SK-N-SH treated with all-trans-retinoic acid at 6 μM for 48 hours (cell line): ENCODE results near the gene PLIN5.

Experiments
- ATAC-seq: fragments of 200-7000 bp; cut with Tn5 transposase; 3 replicates; pipeline ENCODE4 v1.9.1; 2020; ENCODE audit warnings: mild to moderate bottlenecking, moderate library complexity
- ARNTL ChIP-seq: fragments of 450-650 bp; formaldehyde crosslinking; IDR thresholded peaks from 2 replicates; pipeline ENCODE4 v1.5.0; 2020; ENCODE audit warnings: low read depth, mild to moderate bottlenecking, moderate library complexity, borderline replicate concordance
- BACH2 ChIP-seq: fragments of 250-450 bp; sonication (Bioruptor Pico); IDR thresholded peaks from 2 replicates; pipeline ENCODE4 v1.9.0; 2021; ENCODE audit warnings: mild to moderate bottlenecking, borderline replicate concordance
- CSDC2 ChIP-seq: fragments of 250-450 bp; sonication (Bioruptor Pico); IDR thresholded peaks from 2 replicates; pipeline ENCODE4 v1.5.0; 2020; ENCODE audit warnings: mild to moderate bottlenecking, moderate library complexity
- CSRNP3 ChIP-seq: fragments of 250-450 bp; sonication (Bioruptor Pico); IDR thresholded peaks from 2 replicates; pipeline ENCODE4 v1.5.1; 2021; ENCODE audit warnings: mild to moderate bottlenecking, moderate library complexity
- ESRRG ChIP-seq: fragments of 250-450 bp; sonication (Bioruptor Pico); IDR thresholded peaks from 2 replicates; pipeline ENCODE4 v1.6.1; 2021; ENCODE audit warnings: mild to moderate bottlenecking
- GLIS3 ChIP-seq: fragments of 250-450 bp; sonication (Bioruptor Pico); IDR thresholded peaks from 2 replicates; pipeline ENCODE4 v1.5.0; 2020; ENCODE audit warnings: mild to moderate bottlenecking, moderate library complexity
- ISL1 ChIP-seq: fragments of 250-450 bp; sonication (Bioruptor Pico); IDR thresholded peaks from 2 replicates; pipeline ENCODE4 v2.1.2; 2022; ENCODE audit warnings: mild to moderate bottlenecking, moderate library complexity
- OSR1 ChIP-seq: fragments of 250-450 bp; sonication (Bioruptor Pico); IDR thresholded peaks from 2 replicates; pipeline ENCODE4 v1.8.0; 2022; ENCODE audit warnings: moderate library complexity, mild to moderate bottlenecking, inconsistent platforms
- PATZ1 ChIP-seq: fragments of 250-450 bp; sonication (Bioruptor Pico); IDR thresholded peaks from 2 replicates; pipeline ENCODE4 v1.8.0; 2020; ENCODE audit warnings: mild to moderate bottlenecking, moderate library complexity, borderline replicate concordance
- POU6F1 ChIP-seq: fragments of 250-450 bp; sonication (Bioruptor Pico); IDR thresholded peaks from 2 replicates; pipeline ENCODE4 v1.8.0; 2021; ENCODE audit warnings: low read depth, mild to moderate bottlenecking, moderate library complexity, borderline replicate concordance
- PPARA ChIP-seq: fragments of 250-450 bp; sonication (Bioruptor Pico); IDR thresholded peaks from 2 replicates; pipeline ENCODE4 v1.5.0; 2020; ENCODE audit warnings: mild to moderate bottlenecking, borderline replicate concordance
- RARB ChIP-seq: fragments of 250-450 bp; sonication (Bioruptor Pico); IDR thresholded peaks from 2 replicates; pipeline ENCODE4 v1.8.0; 2021; ENCODE audit warnings: mild to moderate bottlenecking, moderate library complexity
- SNAI2 ChIP-seq: fragments of 250-450 bp; sonication (Bioruptor Pico); IDR thresholded peaks from 2 replicates; pipeline ENCODE4 v1.5.0; 2020; ENCODE audit warnings: mild to moderate bottlenecking, moderate library complexity
- TCF4 ChIP-seq: fragments of 250-450 bp; sonication (Bioruptor Pico); IDR thresholded peaks from 2 replicates; pipeline ENCODE4 v1.8.0; 2021; ENCODE audit warnings: mild to moderate bottlenecking, moderate library complexity, borderline replicate concordance
- TOX ChIP-seq: fragments of 250-450 bp; sonication (Bioruptor Pico); IDR thresholded peaks from 2 replicates; pipeline ENCODE4 v1.8.0; 2021; ENCODE audit warnings: mild to moderate bottlenecking, moderate library complexity, borderline replicate concordance
- TSHZ2 ChIP-seq: fragments of 250-450 bp; sonication (Bioruptor Pico); IDR thresholded peaks from 2 replicates; pipeline ENCODE4 v1.5.0; 2020; ENCODE audit warnings: mild to moderate bottlenecking, moderate library complexity
- ZC3H10 ChIP-seq: fragments of 250-450 bp; sonication (Bioruptor Pico); IDR thresholded peaks from 2 replicates; pipeline ENCODE4 v1.5.1; 2021; ENCODE audit warnings: mild to moderate bottlenecking, moderate library complexity
- ZFP3 ChIP-seq: fragments of 250-450 bp; sonication (Bioruptor Pico); IDR thresholded peaks from 2 replicates; pipeline ENCODE4 v1.5.0; 2020; ENCODE audit warnings: mild to moderate bottlenecking, moderate library complexity
- ZFP30 ChIP-seq: fragments of 450-650 bp; formaldehyde crosslinking; IDR thresholded peaks from 2 replicates; pipeline ENCODE4 v1.5.0; 2022; ENCODE audit warnings: mild to moderate bottlenecking, moderate library complexity
- ZNF565 ChIP-seq: fragments of 450-650 bp; formaldehyde crosslinking; conservative IDR thresholded peaks from 2 replicates; pipeline ENCODE4 v1.5.0; 2020; ENCODE audit warnings: low read depth, mild to moderate bottlenecking, moderate library complexity
- ZNF70 ChIP-seq: fragments of 450-650 bp; formaldehyde crosslinking; IDR thresholded peaks from 2 replicates; pipeline ENCODE4 v1.5.0; 2020; ENCODE audit warnings: mild to moderate bottlenecking, moderate library complexity
- ZNF8 ChIP-seq: fragments of 450-650 bp; formaldehyde crosslinking; IDR thresholded peaks from 2 replicates; pipeline ENCODE4 v1.5.0; 2020; ENCODE audit warnings: mild to moderate bottlenecking, moderate library complexity

PLIN5 gene

GRCh38 chr19:4499318-4499717, 35.7 kb downstream of the PLIN5 start:
- no peak for ATAC-seq
- TF ChIP-seq CSRNP3 (CRISPR knock-in tag) (no peak), ZFP3 (no peak), TSHZ2 (CRISPR knock-in tag) (no peak), ZNF565 (no peak), ZC3H10 (CRISPR knock-in tag) (no peak), OSR1 (CRISPR knock-in tag) (no peak), RARB (CRISPR knock-in tag) (no peak), GLIS3 (CRISPR knock-in tag) (no peak), ARNTL (CRISPR knock-in tag) (no peak)

- no peak for TF ChIP-seq ZNF8 (CRISPR knock-in tag)
- TF ChIP-seq RARB (CRISPR knock-in tag): no peak
- no peak for TF ChIP-seq ZNF70
- no peak for TF ChIP-seq ZFP30
- no peak for TF ChIP-seq PPARA (CRISPR knock-in tag)
- TF ChIP-seq CSDC2 (CRISPR knock-in tag): no peak
- TF ChIP-seq TOX (CRISPR knock-in tag): no peak
Observed at GRCh38 chr19:4498694-4499093, 36.3 kb downstream of the PLIN5 start.

GRCh38 chr19:4497770-4498389, 37.1 kb downstream of the PLIN5 start:
- ATAC-seq: no peak
- TF ChIP-seq ZNF70: no peak
- TF ChIP-seq BACH2: no peak
- no peak for TF ChIP-seq POU6F1 (CRISPR knock-in tag)
- no peak for TF ChIP-seq ZC3H10 (CRISPR knock-in tag)
- no peak for TF ChIP-seq OSR1 (CRISPR knock-in tag)
- TF ChIP-seq CSDC2 (CRISPR knock-in tag): no peak
- TF ChIP-seq GLIS3 (CRISPR knock-in tag): no peak
- TF ChIP-seq ZFP3: no peak
- TF ChIP-seq PPARA (CRISPR knock-in tag): no peak
- TF ChIP-seq TSHZ2 (CRISPR knock-in tag): no peak
- no peak for TF ChIP-seq RARB (CRISPR knock-in tag)
- TF ChIP-seq TOX (CRISPR knock-in tag): no peak
- no peak for TF ChIP-seq SNAI2 (CRISPR knock-in tag)

More at GRCh38 chr19:4498694-4499093, 36.3 kb downstream of the PLIN5 start:
- ATAC-seq: no peak

GRCh38 chr19:4496304-4496703, 38.7 kb downstream of the PLIN5 start:
- no peak for ATAC-seq
- TF ChIP-seq ZNF565 (no peak), ZFP30 (no peak), TCF4 (CRISPR knock-in tag) (no peak), BACH2 (no peak), ISL1 (CRISPR knock-in tag) (no peak), RARB (CRISPR knock-in tag) (no peak), PATZ1 (CRISPR knock-in tag) (no peak), ZFP3 (no peak), SNAI2 (CRISPR knock-in tag) (no peak), ZNF8 (CRISPR knock-in tag) (no peak), ESRRG (CRISPR knock-in tag) (no peak), GLIS3 (CRISPR knock-in tag) (no peak), TOX (CRISPR knock-in tag) (no peak), OSR1 (CRISPR knock-in tag) (no peak)
